HEK293T (cell line): ENCODE measurements around the gene TIPARP.

Experiments used
- ARNT ChIP-seq: fragments of 450-650 bp; IDR thresholded peaks from 2 replicates; pipeline ENCODE4 v1.6.1; 2017; ENCODE audit warnings: mild to moderate bottlenecking
- BHLHE40 ChIP-seq: fragments of 450-650 bp; IDR thresholded peaks from 2 replicates; pipeline ENCODE4 v1.6.1; 2016; ENCODE audit warnings: mild to moderate bottlenecking, moderate library complexity, borderline replicate concordance
- ELF4 ChIP-seq: fragments of 450-650 bp; IDR thresholded peaks from 2 replicates; pipeline ENCODE4 v1.6.1; 2017; ENCODE audit warnings: antibody characterized with exemption
- FOXA1 ChIP-seq: fragments of 450-650 bp; IDR thresholded peaks from 2 replicates; pipeline ENCODE4 v1.6.1; 2016; ENCODE audit warnings: mild to moderate bottlenecking
- FOXK2 ChIP-seq: fragments of 450-650 bp; IDR thresholded peaks from 2 replicates; pipeline ENCODE4 v1.6.1; 2016; ENCODE audit warnings: mild to moderate bottlenecking
- FOXM1 ChIP-seq: fragments of 450-650 bp; IDR thresholded peaks from 2 replicates; pipeline ENCODE4 v1.6.1; 2017; ENCODE audit warnings: mild to moderate bottlenecking, borderline replicate concordance
- HDGF ChIP-seq: fragments of 450-650 bp; IDR thresholded peaks from 2 replicates; pipeline ENCODE4 v1.6.1; 2017; ENCODE audit warnings: antibody characterized with exemption, borderline replicate concordance
- LEF1 ChIP-seq: fragments of 450-650 bp; IDR thresholded peaks from 2 replicates; pipeline ENCODE4 v1.6.1; 2017; ENCODE audit warnings: mild to moderate bottlenecking, borderline replicate concordance
- NFRKB ChIP-seq: fragments of 450-650 bp; IDR thresholded peaks from 2 replicates; pipeline ENCODE4 v1.6.1; 2016; ENCODE audit warnings: mild to moderate bottlenecking, moderate library complexity
- SP1 ChIP-seq: fragments of 450-650 bp; IDR thresholded peaks from 2 replicates; pipeline ENCODE4 v1.6.1; 2017
- SUZ12 ChIP-seq: fragments of 450-650 bp; IDR thresholded peaks from 2 replicates; pipeline ENCODE4 v1.6.1; 2016; ENCODE audit warnings: mild to moderate bottlenecking
- TARDBP ChIP-seq: fragments of 450-650 bp; IDR thresholded peaks from 2 replicates; pipeline ENCODE4 v1.6.1; 2016
- ZNF384 ChIP-seq: fragments of 450-650 bp; IDR thresholded peaks from 2 replicates; pipeline ENCODE4 v1.6.1; 2016

DNA sequence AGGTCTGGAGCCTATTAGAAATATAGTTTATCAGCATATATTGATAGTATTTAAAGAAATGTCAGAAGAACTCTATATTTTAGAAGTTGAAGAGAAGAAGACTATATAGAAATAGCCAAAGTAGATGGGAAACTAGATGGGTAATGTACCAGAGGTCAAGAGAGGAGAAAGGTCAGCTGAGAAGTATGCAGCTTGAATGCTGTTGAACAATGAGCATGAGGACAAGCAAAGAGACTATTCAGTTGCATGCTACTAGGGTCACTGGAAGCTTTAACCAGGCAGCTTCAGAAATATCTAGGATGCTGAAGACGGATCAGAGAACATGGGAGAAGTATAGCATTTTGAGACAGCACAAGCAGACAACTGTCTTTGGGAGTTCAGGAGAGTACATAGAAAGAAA lies 19.6 kb upstream of the TIPARP start:
- no peak for TF ChIP-seq TARDBP
- TF ChIP-seq SP1, result no peak
- no peak for TF ChIP-seq FOXK2
- TF ChIP-seq SUZ12, result no peak
- no peak for TF ChIP-seq HDGF
- TF ChIP-seq FOXM1, result no peak
- no peak for TF ChIP-seq NFRKB
- TF ChIP-seq ELF4, result no peak
- TF ChIP-seq ARNT, result no peak
- TF ChIP-seq LEF1, result no peak
- TF ChIP-seq BHLHE40, result no peak
- no peak for TF ChIP-seq ZNF384
- no peak for TF ChIP-seq FOXA1
